Caco-2 (cell line): ENCODE results near the gene POLR1A. TPM values are rescaled to one million over a fixed set of nuclear protein-coding genes. Genes with fewer than 3 reads are reported as not detected.

Source experiments
- BruUV-seq: library from RNA; stranded (reverse); fragments of 400-500 nt; replicated peaks from 2 replicates; lab custom pipeline; 2021; lab: Mats Ljungman, UMichigan
- CTCF ChIA-PET: fragments of 300-600 bp; sonication (Branson Sonifier 250); formaldehyde crosslinking; loops from one replicate; lab custom pipeline; 2022; ENCODE audit warnings: antibody characterized with exemption; lab: Charles Lee
- POLR2A ChIA-PET: fragments of 300-600 bp; sonication (Branson Sonifier 250); formaldehyde crosslinking; loops from one replicate; lab custom pipeline; 2022; ENCODE audit warnings: antibody characterized with exemption; lab: Charles Lee
- DNase-seq, 2 experiments: peaks; one replicate each; pipeline versions ENCODE4 v3.0.0 to v3.0.0-alpha.2; 2020 to 2022
- H3K27me3 ChIP-seq: replicated peaks from 2 replicates; pipeline ENCODE4 v1.6.0; 2011; ENCODE audit warnings: low read length; ENCODE audit not compliant: control insufficient read depth, insufficient read depth
- H3K36me3 ChIP-seq: 2 replicates; pipeline ENCODE4 v1.5.1; 2011; ENCODE audit warnings: low read length; ENCODE audit not compliant: control insufficient read depth, insufficient read depth
- H3K4me1 ChIP-seq: fragments of 250-450 bp; sonication (Bioruptor Pico); 2 replicates; pipeline ENCODE4 v1.5.1; 2020; ENCODE audit warnings: mild to moderate bottlenecking
- H3K4me3 ChIP-seq: 2 replicates; pipeline ENCODE4 v1.5.1; 2011; ENCODE audit warnings: low read depth, mild to moderate bottlenecking, control low read depth, low read length
- H3K9me3 ChIP-seq: fragments of 250-450 bp; sonication (Bioruptor Pico); 2 replicates; pipeline ENCODE4 v1.5.1; 2020; ENCODE audit warnings: mild to moderate bottlenecking, moderate library complexity
- H3K27ac Mint-ChIP-seq: one replicate; pipeline ENCODE4 v1.8.0; 2022; ENCODE audit warnings: mixed read lengths; ENCODE audit not compliant: unreplicated experiment
- H3K27me3 Mint-ChIP-seq: one replicate; pipeline ENCODE4 v1.8.0; 2022; ENCODE audit warnings: mixed read lengths; ENCODE audit not compliant: insufficient read depth, unreplicated experiment
- H3K36me3 Mint-ChIP-seq: one replicate; pipeline ENCODE4 v1.8.0; 2022; ENCODE audit warnings: mild to moderate bottlenecking, mixed read lengths; ENCODE audit not compliant: insufficient read depth, unreplicated experiment
- H3K4me1 Mint-ChIP-seq: one replicate; pipeline ENCODE4 v1.8.0; 2022; ENCODE audit warnings: low read depth, mixed read lengths; ENCODE audit not compliant: unreplicated experiment
- H3K4me3 Mint-ChIP-seq: one replicate; pipeline ENCODE4 v1.8.0; 2022; ENCODE audit warnings: mild to moderate bottlenecking, moderate library complexity, mixed read lengths; ENCODE audit not compliant: unreplicated experiment
- H3K9me3 Mint-ChIP-seq: one replicate; pipeline ENCODE4 v1.8.0; 2022; ENCODE audit warnings: mixed read lengths; ENCODE audit not compliant: unreplicated experiment
- intact Hi-C: fragments of 100-400 bp; cut with micrococcal nuclease; formaldehyde crosslinking; loops from one replicate; pipeline ENCODE4 v1.10.0; 2022; ENCODE audit not compliant: unreplicated experiment
- total RNA-seq: library from RNA; stranded (reverse); gene quantifications from 2 replicates; pipeline ENCODE4 v1.2.3, GENCODE V29; 2022
- TF ChIP-seq, protein P1 (sequence below), 2 experiments: fragments of 200-600 bp in 1 of 2; IDR thresholded peaks; 1 replicate in 1 of 2; 2 replicates in 1 of 2; pipeline versions ENCODE4 v1.5.1 to v1.8.0; 2011 to 2022; ENCODE audit warnings: antibody characterized with exemption in 1 of 2, control low read depth in 1 of 2, inconsistent platforms in 1 of 2, low read depth in 1 of 2, low read length in 1 of 2, mild to moderate bottlenecking in 1 of 2, moderate library complexity in 1 of 2; ENCODE audit not compliant: insufficient read depth in 1 of 2, severe bottlenecking in 1 of 2, unreplicated experiment in 1 of 2

The POLR1A gene
- total RNA-seq, 1 experiment from 2014 or later = 73.8 TPM

DNA sequence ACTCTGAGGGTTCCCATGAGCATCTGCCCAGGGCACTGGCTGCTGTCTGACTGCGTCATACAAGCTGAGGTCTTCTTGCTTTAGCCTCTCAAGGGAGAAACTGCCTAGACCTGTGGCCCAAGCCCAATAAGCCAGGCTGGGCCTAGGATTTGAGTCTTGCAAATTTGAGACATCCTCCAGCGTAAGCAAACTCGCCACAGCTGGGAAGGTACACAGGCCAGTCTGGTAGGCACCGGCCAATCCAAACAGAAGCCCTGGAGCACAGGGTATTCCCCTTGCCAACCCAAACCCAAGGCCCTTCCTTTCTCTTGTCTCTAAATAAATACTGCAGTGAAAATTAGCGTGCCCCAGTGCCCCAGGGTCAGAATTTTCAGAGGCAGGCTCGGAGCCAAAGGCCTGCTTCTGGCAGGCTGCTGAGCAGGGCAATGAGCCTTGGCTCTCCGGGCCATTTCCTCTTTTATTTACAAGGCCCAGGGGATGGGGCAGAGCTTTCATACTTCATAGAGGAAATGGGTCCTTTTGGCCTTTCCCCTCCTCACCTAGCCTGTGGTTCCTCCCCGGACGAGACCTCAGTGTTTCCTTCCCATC, 33.3 kb downstream of the POLR1A start:
- H3K27ac Mint-ChIP-seq = no peak overlapping the region
- Histone ChIP-seq H3K27me3 (no peaks in the 10 kb centered on the region), H3K36me3 (peaks cover 1% of the 10 kb centered on the region), H3K4me1 (no peaks in the 10 kb centered on the region), H3K4me3 (no peak overlapping the region), H3K9me3 (no peaks in the 10 kb centered on the region)
- H3K9me3 Mint-ChIP-seq = no peaks in the 10 kb centered on the region
- TF ChIP-seq, protein P1, sequence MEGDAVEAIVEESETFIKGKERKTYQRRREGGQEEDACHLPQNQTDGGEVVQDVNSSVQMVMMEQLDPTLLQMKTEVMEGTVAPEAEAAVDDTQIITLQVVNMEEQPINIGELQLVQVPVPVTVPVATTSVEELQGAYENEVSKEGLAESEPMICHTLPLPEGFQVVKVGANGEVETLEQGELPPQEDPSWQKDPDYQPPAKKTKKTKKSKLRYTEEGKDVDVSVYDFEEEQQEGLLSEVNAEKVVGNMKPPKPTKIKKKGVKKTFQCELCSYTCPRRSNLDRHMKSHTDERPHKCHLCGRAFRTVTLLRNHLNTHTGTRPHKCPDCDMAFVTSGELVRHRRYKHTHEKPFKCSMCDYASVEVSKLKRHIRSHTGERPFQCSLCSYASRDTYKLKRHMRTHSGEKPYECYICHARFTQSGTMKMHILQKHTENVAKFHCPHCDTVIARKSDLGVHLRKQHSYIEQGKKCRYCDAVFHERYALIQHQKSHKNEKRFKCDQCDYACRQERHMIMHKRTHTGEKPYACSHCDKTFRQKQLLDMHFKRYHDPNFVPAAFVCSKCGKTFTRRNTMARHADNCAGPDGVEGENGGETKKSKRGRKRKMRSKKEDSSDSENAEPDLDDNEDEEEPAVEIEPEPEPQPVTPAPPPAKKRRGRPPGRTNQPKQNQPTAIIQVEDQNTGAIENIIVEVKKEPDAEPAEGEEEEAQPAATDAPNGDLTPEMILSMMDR (IDR thresholded peaks at IDR 0.05; ENCODE audit: insufficient read depth in 1 of 2, low read depth in 1 of 2, low read length in 1 of 2, severe bottlenecking in 1 of 2, unreplicated experiment in 1 of 2) = no peak
- ChIA-PET CTCF (no interaction called here), POLR2A (no interaction called here)
- BruUV-seq = no TSS peak
- H3K27me3 Mint-ChIP-seq = no peaks in the 10 kb centered on the region
- no peaks in the 10 kb centered on the region for H3K4me1 Mint-ChIP-seq
- DNase-seq = no peak
- no peak overlapping the region for H3K4me3 Mint-ChIP-seq
- intact Hi-C loops = loop anchor here (10.0 kb wide), 1 partner anchor 188 kb away; the partner anchor contains the start of gene ST3GAL5
- peaks cover 84% of the 10 kb centered on the region for H3K36me3 Mint-ChIP-seq

DNA sequence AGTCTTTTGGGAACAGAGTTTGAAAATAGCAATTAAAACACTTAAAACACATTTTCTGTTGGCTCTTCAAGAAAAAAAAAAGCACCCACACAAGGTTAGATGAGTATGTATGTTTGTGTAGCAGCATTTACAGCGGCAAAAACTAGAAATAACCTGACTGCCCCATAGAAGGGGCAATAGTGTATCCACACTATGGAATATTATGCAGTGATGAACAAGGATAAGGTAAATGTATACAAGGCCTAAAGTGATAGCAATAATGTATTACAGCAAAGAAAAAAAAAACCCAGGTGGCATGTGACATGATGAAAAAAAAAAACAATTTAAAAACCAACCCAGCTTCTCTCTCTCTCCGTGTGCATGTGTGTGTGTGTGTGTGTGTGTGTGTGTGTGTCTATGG, 34.8 kb downstream of the POLR1A start:
- Histone ChIP-seq H3K4me3 (no peak overlapping the region), H3K4me1 (no peaks in the 10 kb centered on the region), H3K36me3 (peaks cover 3% of the 10 kb centered on the region), H3K27me3 (no peaks in the 10 kb centered on the region), H3K9me3 (no peaks in the 10 kb centered on the region)
- H3K27ac Mint-ChIP-seq = no peak overlapping the region
- H3K9me3 Mint-ChIP-seq = peaks cover 2% of the 10 kb centered on the region
- TF ChIP-seq, protein P1 (IDR thresholded peaks at IDR 0.05; ENCODE audit: insufficient read depth in 1 of 2, low read depth in 1 of 2, low read length in 1 of 2, severe bottlenecking in 1 of 2, unreplicated experiment in 1 of 2) = no peak
- DNase-seq = no peak
- no peaks in the 10 kb centered on the region for H3K4me1 Mint-ChIP-seq
- H3K27me3 Mint-ChIP-seq = no peaks in the 10 kb centered on the region
- H3K4me3 Mint-ChIP-seq = no peak overlapping the region
- intact Hi-C loops = loop anchor here (10.0 kb wide), 1 partner anchor 186 kb away; the partner anchor contains the start of gene ST3GAL5
- ChIA-PET POLR2A (no interaction called here), CTCF (interaction anchor here (1.5 kb wide), 1 partner anchor 9 kb away, joined by 5 read pairs; no protein-coding TSS in a partner anchor)
- BruUV-seq = no TSS peak
- H3K36me3 Mint-ChIP-seq = peaks cover 83% of the 10 kb centered on the region

DNA sequence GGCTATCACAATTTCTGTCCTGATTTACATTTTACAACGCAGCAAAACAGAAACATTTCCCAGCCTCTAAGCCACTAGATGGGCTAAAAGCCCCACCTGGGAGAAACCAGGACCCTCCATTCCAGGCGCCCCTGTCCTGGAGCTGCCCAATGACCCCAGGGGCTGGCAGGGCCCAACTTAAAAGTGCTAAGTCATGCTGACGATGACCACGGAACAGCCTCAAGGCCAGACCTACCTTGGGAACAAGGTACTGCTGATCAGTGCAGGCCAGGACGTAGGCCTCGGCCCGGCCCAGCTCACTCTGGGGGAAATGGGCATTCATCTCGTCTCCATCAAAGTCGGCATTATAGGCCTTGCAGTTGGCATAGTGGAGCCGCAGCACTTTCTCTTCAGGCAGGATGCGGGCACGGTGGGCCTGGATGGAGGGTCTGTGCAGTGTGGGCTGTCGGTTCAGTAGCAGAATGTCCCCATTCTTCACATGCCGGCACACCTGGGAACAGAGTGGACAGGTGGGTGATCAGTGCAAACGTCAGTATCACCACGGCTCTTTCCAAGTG, 35.8 kb downstream of the POLR1A start:
- H3K9me3 ChIP-seq = no peaks in the 10 kb centered on the region
- intact Hi-C loops = loop anchor here (10.0 kb wide), 1 partner anchor 185 kb away; the partner anchor contains the start of gene ST3GAL5

More for the DNA sequence above, 35.8 kb downstream of the POLR1A start:
- Histone ChIP-seq H3K27me3 (no peaks in the 10 kb centered on the region), H3K36me3 (peaks cover 5% of the 10 kb centered on the region), H3K4me1 (no peaks in the 10 kb centered on the region), H3K4me3 (no peak overlapping the region)
- Mint-ChIP-seq H3K4me1 (no peaks in the 10 kb centered on the region), H3K9me3 (peaks cover 9% of the 10 kb centered on the region), H3K27ac (no peak overlapping the region), H3K4me3 (no peak overlapping the region), H3K36me3 (peaks cover 84% of the 10 kb centered on the region), H3K27me3 (no peaks in the 10 kb centered on the region)
- POLR2A ChIA-PET = no interaction called here
- CTCF ChIA-PET = interaction anchor here (1.5 kb wide), 1 partner anchor 10 kb away, joined by 5 read pairs; no protein-coding TSS in a partner anchor
- DNase-seq = no peak
- TF ChIP-seq, protein P1 (IDR thresholded peaks at IDR 0.05; ENCODE audit: insufficient read depth in 1 of 2, low read depth in 1 of 2, low read length in 1 of 2, severe bottlenecking in 1 of 2, unreplicated experiment in 1 of 2) = no peak
- no TSS peak for BruUV-seq
